DND-41 (cell line): ENCODE results near the gene RPRD2.

Experiments
- CTCF ChIP-seq: IDR thresholded peaks from 2 replicates; pipeline ENCODE4 v1.5.1; 2012; ENCODE audit warnings: borderline replicate concordance, low read length, moderate library complexity, mild to moderate bottlenecking; ENCODE audit not compliant: poor library complexity, severe bottlenecking; ENCODE audit errors: extremely low read depth
- EZH2 ChIP-seq: IDR thresholded peaks from 3 replicates; pipeline ENCODE4 v1.6.1; 2012; ENCODE audit warnings: borderline replicate concordance, low read depth, mild to moderate bottlenecking, moderate library complexity, low read length, inconsistent platforms; ENCODE audit not compliant: severe bottlenecking

- TF ChIP-seq CTCF = no peak
- no peak for TF ChIP-seq EZH2
These were observed 7.2 kb downstream of the RPRD2 start for GRCh38 chr1:150371110-150371509.
